ENCODE results near the gene IL33.

DNA sequence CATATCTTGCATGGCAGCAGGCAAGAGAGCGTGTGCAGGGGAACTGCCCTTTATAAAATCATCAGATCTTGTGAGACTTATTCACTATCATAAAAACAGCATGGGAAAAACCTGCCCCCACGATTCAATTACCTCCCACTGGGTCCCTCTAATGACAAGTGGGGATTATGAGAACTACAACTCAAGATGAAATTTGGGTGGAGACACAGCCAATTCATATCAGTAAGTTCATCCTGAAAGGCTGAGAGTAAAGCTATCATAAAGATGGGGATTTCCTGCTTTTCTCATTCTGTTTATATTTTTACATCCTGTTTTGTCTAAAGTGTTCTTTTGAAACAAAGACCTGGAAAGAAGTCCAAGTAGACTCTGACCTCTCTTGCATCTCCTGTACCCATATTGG, 28.9 kb upstream of the IL33 start:
- TF ChIP-seq, protein P1, sequence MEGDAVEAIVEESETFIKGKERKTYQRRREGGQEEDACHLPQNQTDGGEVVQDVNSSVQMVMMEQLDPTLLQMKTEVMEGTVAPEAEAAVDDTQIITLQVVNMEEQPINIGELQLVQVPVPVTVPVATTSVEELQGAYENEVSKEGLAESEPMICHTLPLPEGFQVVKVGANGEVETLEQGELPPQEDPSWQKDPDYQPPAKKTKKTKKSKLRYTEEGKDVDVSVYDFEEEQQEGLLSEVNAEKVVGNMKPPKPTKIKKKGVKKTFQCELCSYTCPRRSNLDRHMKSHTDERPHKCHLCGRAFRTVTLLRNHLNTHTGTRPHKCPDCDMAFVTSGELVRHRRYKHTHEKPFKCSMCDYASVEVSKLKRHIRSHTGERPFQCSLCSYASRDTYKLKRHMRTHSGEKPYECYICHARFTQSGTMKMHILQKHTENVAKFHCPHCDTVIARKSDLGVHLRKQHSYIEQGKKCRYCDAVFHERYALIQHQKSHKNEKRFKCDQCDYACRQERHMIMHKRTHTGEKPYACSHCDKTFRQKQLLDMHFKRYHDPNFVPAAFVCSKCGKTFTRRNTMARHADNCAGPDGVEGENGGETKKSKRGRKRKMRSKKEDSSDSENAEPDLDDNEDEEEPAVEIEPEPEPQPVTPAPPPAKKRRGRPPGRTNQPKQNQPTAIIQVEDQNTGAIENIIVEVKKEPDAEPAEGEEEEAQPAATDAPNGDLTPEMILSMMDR (conservative IDR thresholded peaks at IDR 0.05; ENCODE audit: low read depth, low read length): no peak
- TF ChIP-seq POLR2A (IDR thresholded peaks at IDR 0.05; ENCODE audit: low read depth, low read length): no peak
- no peak for TF ChIP-seq BHLHE40 (IDR thresholded peaks at IDR 0.05; ENCODE audit: low read depth, low read length)
- TF ChIP-seq RFX5 (IDR thresholded peaks at IDR 0.05; ENCODE audit: low read depth, low read length): no peak
- TF ChIP-seq SMC3 (IDR thresholded peaks at IDR 0.05; ENCODE audit: low read depth, low read length): no peak
- TF ChIP-seq MXI1 (IDR thresholded peaks at IDR 0.05; ENCODE audit: borderline replicate concordance, low read depth, low read length): no peak
- TF ChIP-seq RAD21 (IDR thresholded peaks at IDR 0.05; ENCODE audit: low read length): no peak

Data from IMR-90 (cell line).